GM06990 (cell line): ENCODE measurements around the gene CLEC12A.
"Not testable (repeated sequence)": the region's sequence is repeated elsewhere in the genome, so short reads cannot be mapped to it uniquely, and the experiment has no call there.

Source experiments
- DNase-seq: peaks from one replicate; pipeline ENCODE4 v3.0.0-alpha.2; 2011; ENCODE audit not compliant: insufficient read length; ENCODE audit errors: extremely low read depth
- H3K27me3 ChIP-seq: replicated peaks from 2 replicates; pipeline ENCODE4 v1.6.0; 2011; ENCODE audit warnings: low read length; ENCODE audit not compliant: control insufficient read depth, insufficient read depth
- H3K36me3 ChIP-seq: 2 replicates; pipeline ENCODE4 v1.5.1; 2011; ENCODE audit warnings: low read length; ENCODE audit not compliant: control insufficient read depth, insufficient read depth
- H3K4me3 ChIP-seq: replicated peaks from 2 replicates; pipeline ENCODE4 v1.5.1; 2011; ENCODE audit warnings: low read depth, mild to moderate bottlenecking, control low read depth, low read length
- CTCF ChIP-seq: IDR thresholded peaks from 2 replicates; pipeline ENCODE4 v1.5.1; 2011; ENCODE audit warnings: low read length, control low read depth, mild to moderate bottlenecking, inconsistent platforms; ENCODE audit not compliant: insufficient read depth, poor library complexity, severe bottlenecking

Gene CLEC12A

GRCh38 chr12:9943240-9943639 lies 28.0 kb upstream of the CLEC12A start:
- no peak for TF ChIP-seq CTCF
- DNase-seq = no peak
- peaks cover 3% of the 10 kb centered on the region; the same call in 1 of the 2 replicates for H3K27me3 ChIP-seq
- no peaks in the 10 kb centered on the region for H3K36me3 ChIP-seq
- H3K4me3 ChIP-seq = no peak overlapping the region; the same call in 1 of the 2 replicates

GRCh38 chr12:9944391-9944790 lies 26.8 kb upstream of the CLEC12A start:
- TF ChIP-seq CTCF = no peak
- DNase-seq = no peak
- Histone ChIP-seq H3K4me3 (no peak overlapping the region), H3K36me3 (no peaks in the 10 kb centered on the region), H3K27me3 (peaks cover 3% of the 10 kb centered on the region; the same call in 1 of the 2 replicates)

- no peak for DNase-seq
- H3K4me3 ChIP-seq = no peak overlapping the region
- H3K36me3 ChIP-seq = no peaks in the 10 kb centered on the region
- TF ChIP-seq CTCF = no peak
- H3K27me3 ChIP-seq = peaks cover 3% of the 10 kb centered on the region; the same call in 1 of the 2 replicates
Measured at GRCh38 chr12:9947674-9948073, 23.5 kb upstream of the CLEC12A start.

- no peaks in the 10 kb centered on the region for H3K27me3 ChIP-seq
- no peak for TF ChIP-seq CTCF
- no peak overlapping the region for H3K4me3 ChIP-seq
- H3K36me3 ChIP-seq = no peaks in the 10 kb centered on the region
- DNase-seq = peak; percentile 28
Measured at GRCh38 chr12:9948606-9949296, 22.5 kb upstream of the CLEC12A start.

GRCh38 chr12:9951026-9951675 lies 20.1 kb upstream of the CLEC12A start:
- H3K27me3 ChIP-seq = no peaks in the 10 kb centered on the region
- no peak for DNase-seq
- no peaks in the 10 kb centered on the region for H3K36me3 ChIP-seq
- no peak for TF ChIP-seq CTCF
- no peak overlapping the region for H3K4me3 ChIP-seq

GRCh38 chr12:9952954-9953729 lies 18.1 kb upstream of the CLEC12A start:
- not testable (repeated sequence) for H3K36me3 ChIP-seq, H3K27me3 ChIP-seq, H3K4me3 ChIP-seq, DNase-seq
